HL-60 (cell line): Measurements from ENCODE around the gene SMARCB1.

Experiments
- DNase-seq, 2 experiments: peaks; one replicate each; pipeline ENCODE4 v3.0.0-alpha.2; 2010 to 2020; ENCODE audit warnings: low read depth in 1 of 2, low spot score in 1 of 2
- H3K27ac ChIP-seq: fragments of 250-450 bp; sonication (Bioruptor Pico); replicated peaks from 2 replicates; pipeline ENCODE4 v1.5.1; 2020; ENCODE audit warnings: mild to moderate bottlenecking, moderate library complexity
- H3K27me3 ChIP-seq: fragments of 250-450 bp; sonication (Bioruptor Pico); 2 replicates; pipeline ENCODE4 v1.5.1; 2021; ENCODE audit warnings: mild to moderate bottlenecking, moderate library complexity; ENCODE audit not compliant: insufficient read depth, poor library complexity, severe bottlenecking
- H3K4me3 ChIP-seq: replicated peaks from 2 replicates; pipeline ENCODE4 v1.5.1; 2011; ENCODE audit warnings: mild to moderate bottlenecking, control low read depth, low read length; ENCODE audit not compliant: insufficient read depth
- GABPA ChIP-seq: IDR thresholded peaks from 2 replicates; pipeline ENCODE4 v1.6.1; 2012; ENCODE audit warnings: low read depth
- POLR2AphosphoS5 ChIP-seq: IDR thresholded peaks from 2 replicates; pipeline ENCODE4 v1.6.1; 2012; ENCODE audit warnings: low read depth
- SPI1 ChIP-seq: IDR thresholded peaks from 2 replicates; pipeline ENCODE4 v1.6.1; 2012; ENCODE audit warnings: low read depth, mild to moderate bottlenecking, borderline replicate concordance
- TF ChIP-seq, protein P1 (sequence below): IDR thresholded peaks from 2 replicates; pipeline ENCODE4 v1.6.1; 2012; ENCODE audit warnings: low read depth; ENCODE audit not compliant: insufficient replicate concordance
- TF ChIP-seq, protein P2 (sequence below): IDR thresholded peaks from one replicate; pipeline ENCODE4 v1.5.1; 2011; ENCODE audit warnings: low read length, control low read depth, inconsistent platforms; ENCODE audit not compliant: insufficient read depth

The SMARCB1 gene

DNA sequence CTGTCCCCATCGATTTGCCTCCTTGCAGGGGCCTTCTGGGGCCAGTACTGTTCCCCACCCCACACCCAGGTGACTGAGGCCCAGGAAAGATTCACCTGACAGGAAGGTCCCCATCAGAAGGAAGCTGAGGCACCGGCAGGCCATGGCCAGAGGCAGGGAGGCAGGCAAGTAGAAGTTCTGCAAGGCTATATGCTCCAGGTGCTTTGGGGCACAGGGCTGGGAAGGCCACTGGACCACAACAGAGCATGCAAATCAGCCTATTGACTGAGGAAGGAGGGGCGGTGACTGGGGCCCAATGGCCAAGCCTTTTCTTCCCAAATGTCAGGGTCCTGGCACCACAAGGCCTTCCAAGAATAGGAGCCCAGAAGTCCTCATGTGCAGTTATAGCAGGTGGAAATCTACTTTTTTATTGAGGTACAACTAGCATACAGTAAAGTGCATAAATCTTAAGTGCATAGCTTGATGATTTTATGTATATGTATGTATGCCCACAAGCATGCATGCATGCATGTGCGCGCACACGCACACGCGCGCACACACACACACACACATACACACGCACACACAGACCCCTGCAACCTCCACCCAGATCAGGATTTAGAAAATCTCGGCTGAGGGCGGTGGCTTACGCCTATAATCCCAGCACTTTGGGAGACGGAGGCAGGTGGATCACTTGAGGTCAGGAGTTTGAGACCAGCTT lies 32.4 kb upstream of the SMARCB1 start, which contains the start of gene VPREB3:
TSS of gene VPREB3 (minus strand) at position 206 of the 700 bp plus-strand sequence. CDS start at position 144, 62 bp downstream.
- no peaks in the 10 kb centered on the region for H3K27me3 ChIP-seq
- no peak for DNase-seq
- no peak within 1 kb of the TSS for H3K4me3 ChIP-seq
- TF ChIP-seq, protein P1, sequence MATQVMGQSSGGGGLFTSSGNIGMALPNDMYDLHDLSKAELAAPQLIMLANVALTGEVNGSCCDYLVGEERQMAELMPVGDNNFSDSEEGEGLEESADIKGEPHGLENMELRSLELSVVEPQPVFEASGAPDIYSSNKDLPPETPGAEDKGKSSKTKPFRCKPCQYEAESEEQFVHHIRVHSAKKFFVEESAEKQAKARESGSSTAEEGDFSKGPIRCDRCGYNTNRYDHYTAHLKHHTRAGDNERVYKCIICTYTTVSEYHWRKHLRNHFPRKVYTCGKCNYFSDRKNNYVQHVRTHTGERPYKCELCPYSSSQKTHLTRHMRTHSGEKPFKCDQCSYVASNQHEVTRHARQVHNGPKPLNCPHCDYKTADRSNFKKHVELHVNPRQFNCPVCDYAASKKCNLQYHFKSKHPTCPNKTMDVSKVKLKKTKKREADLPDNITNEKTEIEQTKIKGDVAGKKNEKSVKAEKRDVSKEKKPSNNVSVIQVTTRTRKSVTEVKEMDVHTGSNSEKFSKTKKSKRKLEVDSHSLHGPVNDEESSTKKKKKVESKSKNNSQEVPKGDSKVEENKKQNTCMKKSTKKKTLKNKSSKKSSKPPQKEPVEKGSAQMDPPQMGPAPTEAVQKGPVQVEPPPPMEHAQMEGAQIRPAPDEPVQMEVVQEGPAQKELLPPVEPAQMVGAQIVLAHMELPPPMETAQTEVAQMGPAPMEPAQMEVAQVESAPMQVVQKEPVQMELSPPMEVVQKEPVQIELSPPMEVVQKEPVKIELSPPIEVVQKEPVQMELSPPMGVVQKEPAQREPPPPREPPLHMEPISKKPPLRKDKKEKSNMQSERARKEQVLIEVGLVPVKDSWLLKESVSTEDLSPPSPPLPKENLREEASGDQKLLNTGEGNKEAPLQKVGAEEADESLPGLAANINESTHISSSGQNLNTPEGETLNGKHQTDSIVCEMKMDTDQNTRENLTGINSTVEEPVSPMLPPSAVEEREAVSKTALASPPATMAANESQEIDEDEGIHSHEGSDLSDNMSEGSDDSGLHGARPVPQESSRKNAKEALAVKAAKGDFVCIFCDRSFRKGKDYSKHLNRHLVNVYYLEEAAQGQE: no peak
- no peak for TF ChIP-seq GABPA
- no peak for TF ChIP-seq POLR2AphosphoS5
- TF ChIP-seq, protein P2, sequence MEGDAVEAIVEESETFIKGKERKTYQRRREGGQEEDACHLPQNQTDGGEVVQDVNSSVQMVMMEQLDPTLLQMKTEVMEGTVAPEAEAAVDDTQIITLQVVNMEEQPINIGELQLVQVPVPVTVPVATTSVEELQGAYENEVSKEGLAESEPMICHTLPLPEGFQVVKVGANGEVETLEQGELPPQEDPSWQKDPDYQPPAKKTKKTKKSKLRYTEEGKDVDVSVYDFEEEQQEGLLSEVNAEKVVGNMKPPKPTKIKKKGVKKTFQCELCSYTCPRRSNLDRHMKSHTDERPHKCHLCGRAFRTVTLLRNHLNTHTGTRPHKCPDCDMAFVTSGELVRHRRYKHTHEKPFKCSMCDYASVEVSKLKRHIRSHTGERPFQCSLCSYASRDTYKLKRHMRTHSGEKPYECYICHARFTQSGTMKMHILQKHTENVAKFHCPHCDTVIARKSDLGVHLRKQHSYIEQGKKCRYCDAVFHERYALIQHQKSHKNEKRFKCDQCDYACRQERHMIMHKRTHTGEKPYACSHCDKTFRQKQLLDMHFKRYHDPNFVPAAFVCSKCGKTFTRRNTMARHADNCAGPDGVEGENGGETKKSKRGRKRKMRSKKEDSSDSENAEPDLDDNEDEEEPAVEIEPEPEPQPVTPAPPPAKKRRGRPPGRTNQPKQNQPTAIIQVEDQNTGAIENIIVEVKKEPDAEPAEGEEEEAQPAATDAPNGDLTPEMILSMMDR: no peak
- TF ChIP-seq SPI1: no peak
- no peak within 1 kb of the TSS for H3K27ac ChIP-seq

- DNase-seq: no peak
- no peak overlapping the region for H3K4me3 ChIP-seq
- TF ChIP-seq, protein P1: no peak
- TF ChIP-seq POLR2AphosphoS5: no peak
- TF ChIP-seq GABPA: no peak
- TF ChIP-seq, protein P2: no peak
- no peak for TF ChIP-seq SPI1
- H3K27me3 ChIP-seq: no peaks in the 10 kb centered on the region
- H3K27ac ChIP-seq: no peak overlapping the region
Observed at GRCh38 chr22:23754980-23755636, 31.7 kb upstream of the SMARCB1 start.

GRCh38 chr22:23755711-23756110 lies 31.1 kb upstream of the SMARCB1 start:
- no peak for TF ChIP-seq GABPA
- TF ChIP-seq, protein P2: no peak
- no peak for TF ChIP-seq POLR2AphosphoS5
- TF ChIP-seq, protein P1: no peak
- TF ChIP-seq SPI1: no peak
- H3K27ac ChIP-seq: no peak overlapping the region
- no peaks in the 10 kb centered on the region for H3K27me3 ChIP-seq
- no peak overlapping the region for H3K4me3 ChIP-seq
- no peak for DNase-seq
